ENCODE results near the gene GPR156.
"Not testable (repeated sequence)": the region's sequence is repeated elsewhere in the genome, so short reads cannot be mapped to it uniquely, and the experiment has no call there.

DNA sequence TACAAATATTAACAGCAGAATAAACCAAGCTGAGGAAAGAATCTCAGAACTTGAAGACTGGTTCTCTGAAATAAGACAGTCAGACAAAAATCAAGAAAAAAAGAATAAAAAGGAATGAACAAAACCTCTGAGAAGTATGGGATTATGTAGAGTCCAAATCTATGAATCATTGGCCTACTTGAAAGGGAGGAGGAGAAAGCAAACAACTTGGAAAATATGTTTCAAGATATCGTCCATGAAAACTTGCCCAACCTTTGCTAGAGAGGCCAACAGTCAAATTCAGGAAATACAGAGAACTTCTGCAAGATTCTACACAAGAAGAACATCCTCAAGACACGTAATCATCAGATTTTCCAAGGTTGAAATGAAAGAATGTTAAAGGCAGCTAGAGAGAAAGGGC lies 6.5 kb upstream of the GPR156 start:
- TF ChIP-seq, protein P1, sequence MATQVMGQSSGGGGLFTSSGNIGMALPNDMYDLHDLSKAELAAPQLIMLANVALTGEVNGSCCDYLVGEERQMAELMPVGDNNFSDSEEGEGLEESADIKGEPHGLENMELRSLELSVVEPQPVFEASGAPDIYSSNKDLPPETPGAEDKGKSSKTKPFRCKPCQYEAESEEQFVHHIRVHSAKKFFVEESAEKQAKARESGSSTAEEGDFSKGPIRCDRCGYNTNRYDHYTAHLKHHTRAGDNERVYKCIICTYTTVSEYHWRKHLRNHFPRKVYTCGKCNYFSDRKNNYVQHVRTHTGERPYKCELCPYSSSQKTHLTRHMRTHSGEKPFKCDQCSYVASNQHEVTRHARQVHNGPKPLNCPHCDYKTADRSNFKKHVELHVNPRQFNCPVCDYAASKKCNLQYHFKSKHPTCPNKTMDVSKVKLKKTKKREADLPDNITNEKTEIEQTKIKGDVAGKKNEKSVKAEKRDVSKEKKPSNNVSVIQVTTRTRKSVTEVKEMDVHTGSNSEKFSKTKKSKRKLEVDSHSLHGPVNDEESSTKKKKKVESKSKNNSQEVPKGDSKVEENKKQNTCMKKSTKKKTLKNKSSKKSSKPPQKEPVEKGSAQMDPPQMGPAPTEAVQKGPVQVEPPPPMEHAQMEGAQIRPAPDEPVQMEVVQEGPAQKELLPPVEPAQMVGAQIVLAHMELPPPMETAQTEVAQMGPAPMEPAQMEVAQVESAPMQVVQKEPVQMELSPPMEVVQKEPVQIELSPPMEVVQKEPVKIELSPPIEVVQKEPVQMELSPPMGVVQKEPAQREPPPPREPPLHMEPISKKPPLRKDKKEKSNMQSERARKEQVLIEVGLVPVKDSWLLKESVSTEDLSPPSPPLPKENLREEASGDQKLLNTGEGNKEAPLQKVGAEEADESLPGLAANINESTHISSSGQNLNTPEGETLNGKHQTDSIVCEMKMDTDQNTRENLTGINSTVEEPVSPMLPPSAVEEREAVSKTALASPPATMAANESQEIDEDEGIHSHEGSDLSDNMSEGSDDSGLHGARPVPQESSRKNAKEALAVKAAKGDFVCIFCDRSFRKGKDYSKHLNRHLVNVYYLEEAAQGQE (IDR thresholded peaks at IDR 0.05; ENCODE audit: low read depth), result not testable (repeated sequence)
- TF ChIP-seq, protein P2, sequence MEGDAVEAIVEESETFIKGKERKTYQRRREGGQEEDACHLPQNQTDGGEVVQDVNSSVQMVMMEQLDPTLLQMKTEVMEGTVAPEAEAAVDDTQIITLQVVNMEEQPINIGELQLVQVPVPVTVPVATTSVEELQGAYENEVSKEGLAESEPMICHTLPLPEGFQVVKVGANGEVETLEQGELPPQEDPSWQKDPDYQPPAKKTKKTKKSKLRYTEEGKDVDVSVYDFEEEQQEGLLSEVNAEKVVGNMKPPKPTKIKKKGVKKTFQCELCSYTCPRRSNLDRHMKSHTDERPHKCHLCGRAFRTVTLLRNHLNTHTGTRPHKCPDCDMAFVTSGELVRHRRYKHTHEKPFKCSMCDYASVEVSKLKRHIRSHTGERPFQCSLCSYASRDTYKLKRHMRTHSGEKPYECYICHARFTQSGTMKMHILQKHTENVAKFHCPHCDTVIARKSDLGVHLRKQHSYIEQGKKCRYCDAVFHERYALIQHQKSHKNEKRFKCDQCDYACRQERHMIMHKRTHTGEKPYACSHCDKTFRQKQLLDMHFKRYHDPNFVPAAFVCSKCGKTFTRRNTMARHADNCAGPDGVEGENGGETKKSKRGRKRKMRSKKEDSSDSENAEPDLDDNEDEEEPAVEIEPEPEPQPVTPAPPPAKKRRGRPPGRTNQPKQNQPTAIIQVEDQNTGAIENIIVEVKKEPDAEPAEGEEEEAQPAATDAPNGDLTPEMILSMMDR (IDR thresholded peaks at IDR 0.05 in 2 of 3, conservative IDR thresholded peaks at IDR 0.05 in 1 of 3; ENCODE audit: borderline replicate concordance in 1 of 3, insufficient read depth in 1 of 3, low read depth in 2 of 3, low read length in 2 of 3), result not testable (repeated sequence)
- TF ChIP-seq EGR1 (IDR thresholded peaks at IDR 0.05; ENCODE audit: low read depth); POLR2A (IDR thresholded peaks at IDR 0.05; ENCODE audit: borderline replicate concordance, extremely low read depth, insufficient read depth, insufficient read length); POLR2AphosphoS5 (IDR thresholded peaks at IDR 0.05; ENCODE audit: low read depth, low read length); ZFX (IDR thresholded peaks at IDR 0.05); CEBPB (IDR thresholded peaks at IDR 0.05; ENCODE audit: low read depth); TCF7L2 (IDR thresholded peaks at IDR 0.05; ENCODE audit: borderline replicate concordance, extremely low read depth, insufficient read depth, insufficient read length); EZH2phosphoT487 (IDR thresholded peaks at IDR 0.05; ENCODE audit: borderline replicate concordance); ELF1 (IDR thresholded peaks at IDR 0.05; ENCODE audit: borderline replicate concordance, low read depth): not testable (repeated sequence)
- TF ChIP-seq, protein P3, sequence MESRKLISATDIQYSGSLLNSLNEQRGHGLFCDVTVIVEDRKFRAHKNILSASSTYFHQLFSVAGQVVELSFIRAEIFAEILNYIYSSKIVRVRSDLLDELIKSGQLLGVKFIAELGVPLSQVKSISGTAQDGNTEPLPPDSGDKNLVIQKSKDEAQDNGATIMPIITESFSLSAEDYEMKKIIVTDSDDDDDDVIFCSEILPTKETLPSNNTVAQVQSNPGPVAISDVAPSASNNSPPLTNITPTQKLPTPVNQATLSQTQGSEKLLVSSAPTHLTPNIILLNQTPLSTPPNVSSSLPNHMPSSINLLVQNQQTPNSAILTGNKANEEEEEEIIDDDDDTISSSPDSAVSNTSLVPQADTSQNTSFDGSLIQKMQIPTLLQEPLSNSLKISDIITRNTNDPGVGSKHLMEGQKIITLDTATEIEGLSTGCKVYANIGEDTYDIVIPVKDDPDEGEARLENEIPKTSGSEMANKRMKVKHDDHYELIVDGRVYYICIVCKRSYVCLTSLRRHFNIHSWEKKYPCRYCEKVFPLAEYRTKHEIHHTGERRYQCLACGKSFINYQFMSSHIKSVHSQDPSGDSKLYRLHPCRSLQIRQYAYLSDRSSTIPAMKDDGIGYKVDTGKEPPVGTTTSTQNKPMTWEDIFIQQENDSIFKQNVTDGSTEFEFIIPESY (IDR thresholded peaks at IDR 0.05; ENCODE audit: extremely low read depth, insufficient replicate concordance, low read length), result not testable (repeated sequence)
